Mucosa of descending colon (tissue), 3 donors: ENCODE results near the gene GNB1. TPM values are rescaled to one million over a fixed set of nuclear protein-coding genes. Genes with fewer than 3 reads are reported as not detected.
"Not testable (repeated sequence)": the region's sequence is repeated elsewhere in the genome, so short reads cannot be mapped to it uniquely, and the experiment has no call there.

Source experiments
- ATAC-seq: fragments of 200-7000 bp; cut with Tn5 transposase; one replicate; pipeline ENCODE4 v1.9.1; 2020; ENCODE audit warnings: mild to moderate bottlenecking, moderate library complexity
- DNase-seq, 3 donors: peaks; one replicate each; pipeline ENCODE4 v3.0.0-alpha.2; 2020
- H3K36me3 ChIP-seq: fragments of 200-600 bp; one replicate; pipeline ENCODE4 v1.8.0; 2021; ENCODE audit warnings: low read depth, mild to moderate bottlenecking
- H3K4me1 ChIP-seq: fragments of 200-600 bp; one replicate; pipeline ENCODE4 v1.8.0; 2021; ENCODE audit warnings: low read depth, mild to moderate bottlenecking
- H3K4me3 ChIP-seq: fragments of 200-600 bp; one replicate; pipeline ENCODE4 v1.8.0; 2021; ENCODE audit warnings: mild to moderate bottlenecking
- H3K9me3 ChIP-seq: fragments of 200-600 bp; one replicate; pipeline ENCODE4 v1.8.0; 2021; ENCODE audit warnings: mild to moderate bottlenecking
- intact Hi-C, 2 donors: fragments of 100-400 bp; cut with DNase I in 1 of 2; cut with micrococcal nuclease in 1 of 2; formaldehyde crosslinking; loops; one replicate each; pipeline versions ENCODE4 v1.11.0 to v1.11.1; 2022; cut with DNase I, micrococcal nuclease
- total RNA-seq, 3 donors: library from RNA; stranded (reverse); fragmentation: NEBNext Ultra II Directional in 2 of 3; extraction: Animal tissue kit (Norgen Biotek cat#: 25700) in 2 of 3; gene quantifications; one replicate each; pipeline versions ENCODE4 v1.2.1 to v1.2.4, GENCODE V29; 2021 to 2023
- TF ChIP-seq, protein P1 (sequence below): fragments of 200-600 bp; IDR thresholded peaks from one replicate; pipeline ENCODE4 v1.8.0; 2022; ENCODE audit warnings: antibody characterized with exemption, mild to moderate bottlenecking
- donor health status: DM: no; HTN: no; CAD: no; lungs with moderate emphysema.
- donor health status: DM: no; HTN: no; CAD: no.
- donor health status: DM: no; HTN: yes; CAD: no.

The GNB1 gene
- total RNA-seq, 3 donors from 2014 or later = 314 to 329 (median 318) TPM

- peak in 1 of 3 donors; percentile 47 for DNase-seq
- Histone ChIP-seq H3K36me3 (peaks cover 7% of the 10 kb centered on the region), H3K9me3 (no peaks in the 10 kb centered on the region), H3K4me1 (peaks cover 4% of the 10 kb centered on the region), H3K4me3 (no peak overlapping the region)
- TF ChIP-seq, protein P1, sequence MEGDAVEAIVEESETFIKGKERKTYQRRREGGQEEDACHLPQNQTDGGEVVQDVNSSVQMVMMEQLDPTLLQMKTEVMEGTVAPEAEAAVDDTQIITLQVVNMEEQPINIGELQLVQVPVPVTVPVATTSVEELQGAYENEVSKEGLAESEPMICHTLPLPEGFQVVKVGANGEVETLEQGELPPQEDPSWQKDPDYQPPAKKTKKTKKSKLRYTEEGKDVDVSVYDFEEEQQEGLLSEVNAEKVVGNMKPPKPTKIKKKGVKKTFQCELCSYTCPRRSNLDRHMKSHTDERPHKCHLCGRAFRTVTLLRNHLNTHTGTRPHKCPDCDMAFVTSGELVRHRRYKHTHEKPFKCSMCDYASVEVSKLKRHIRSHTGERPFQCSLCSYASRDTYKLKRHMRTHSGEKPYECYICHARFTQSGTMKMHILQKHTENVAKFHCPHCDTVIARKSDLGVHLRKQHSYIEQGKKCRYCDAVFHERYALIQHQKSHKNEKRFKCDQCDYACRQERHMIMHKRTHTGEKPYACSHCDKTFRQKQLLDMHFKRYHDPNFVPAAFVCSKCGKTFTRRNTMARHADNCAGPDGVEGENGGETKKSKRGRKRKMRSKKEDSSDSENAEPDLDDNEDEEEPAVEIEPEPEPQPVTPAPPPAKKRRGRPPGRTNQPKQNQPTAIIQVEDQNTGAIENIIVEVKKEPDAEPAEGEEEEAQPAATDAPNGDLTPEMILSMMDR = no peak
- intact Hi-C loops = no loop called here
- ATAC-seq = peak; percentile 17
Observed at GRCh38 chr1:1752636-1753606, 138.0 kb downstream of the GNB1 start.

DNA sequence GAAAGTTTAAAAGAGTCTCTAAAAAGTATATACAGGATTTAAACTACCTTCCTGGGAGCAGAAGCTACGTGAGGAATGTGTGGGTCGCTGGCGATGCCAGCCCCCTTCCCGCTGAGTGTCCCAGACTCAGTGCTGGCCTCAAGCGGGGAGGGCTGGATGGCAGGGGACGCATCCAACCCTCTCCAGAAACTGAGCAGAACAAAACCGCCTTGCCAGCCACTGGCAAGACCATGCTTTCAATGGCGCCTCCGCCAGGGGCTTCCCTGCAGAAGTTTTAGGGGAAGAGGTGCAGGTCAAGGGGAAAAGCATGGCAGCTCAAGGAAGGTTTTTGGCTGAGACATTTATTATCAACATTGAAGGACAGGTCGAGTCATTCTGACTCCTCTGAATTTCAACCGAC, 138.7 kb downstream of the GNB1 start:
- TF ChIP-seq, protein P1 = no peak
- intact Hi-C loops = no loop called here
- Histone ChIP-seq H3K36me3 (peaks cover 7% of the 10 kb centered on the region), H3K4me1 (no peaks in the 10 kb centered on the region), H3K9me3 (no peaks in the 10 kb centered on the region), H3K4me3 (no peak overlapping the region)
- DNase-seq = peak in 1 of 3 donors; percentile 32
- ATAC-seq = no peak

DNA sequence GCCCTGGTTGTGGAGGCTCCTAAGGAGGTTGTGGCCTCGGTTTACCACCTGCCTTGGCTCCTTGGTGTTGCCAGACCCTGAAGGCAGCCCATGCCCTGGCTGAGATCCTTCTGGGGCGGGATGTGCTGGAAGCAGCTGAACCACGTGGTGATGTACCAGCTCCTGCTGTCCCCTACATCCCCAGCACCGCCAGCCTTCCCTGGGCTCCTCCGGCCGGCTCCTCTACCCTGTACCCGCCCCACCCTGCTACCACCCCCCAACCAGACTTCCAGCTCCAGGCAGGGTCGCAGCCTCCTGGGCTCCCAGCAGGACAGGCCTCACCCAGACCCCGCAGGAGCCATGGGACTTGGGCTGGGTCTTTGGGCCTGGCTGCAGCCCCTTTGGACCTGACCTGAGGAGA, 140.9 kb downstream of the GNB1 start:
- H3K4me3 ChIP-seq, intact Hi-C loops, ATAC-seq: not testable (repeated sequence)

GRCh38 chr1:1748686-1749321, 142.1 kb downstream of the GNB1 start:
- Histone ChIP-seq H3K9me3 (no peaks in the 10 kb centered on the region), H3K36me3 (peaks cover 1% of the 10 kb centered on the region), H3K4me1 (no peaks in the 10 kb centered on the region), H3K4me3 (no peak overlapping the region)
- ATAC-seq (no peak), DNase-seq (peak in 1 of 3 donors; percentile 53)
- TF ChIP-seq, protein P1 = no peak
- intact Hi-C loops = no loop called here

More for the DNA sequence above, 140.9 kb downstream of the GNB1 start:
- not testable (repeated sequence) for H3K9me3 ChIP-seq, H3K36me3 ChIP-seq, H3K4me1 ChIP-seq
- peak in 1 of 3 donors; percentile 50 for DNase-seq

DNA sequence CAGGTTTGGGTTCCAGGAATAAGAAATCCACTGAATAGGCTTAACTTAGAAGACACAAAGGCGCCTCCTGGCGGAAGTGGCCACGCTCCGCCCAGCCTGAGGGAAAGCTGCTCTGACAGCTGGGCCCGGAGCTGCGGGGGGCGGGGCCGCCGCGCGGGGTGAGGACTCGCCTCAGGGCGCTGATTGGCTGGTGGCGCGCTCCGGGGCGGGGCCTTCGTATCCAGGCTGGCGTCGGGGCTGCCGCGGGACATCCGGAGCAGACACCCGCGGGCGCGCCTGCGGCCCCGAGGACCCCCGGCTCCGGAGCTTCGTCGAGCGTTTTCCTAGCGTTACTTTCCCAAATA, 144.3 kb downstream of the GNB1 start:
- ATAC-seq = peak; percentile 87
- DNase-seq, H3K36me3 ChIP-seq, H3K4me1 ChIP-seq, H3K4me3 ChIP-seq, intact Hi-C loops, H3K9me3 ChIP-seq: not testable (repeated sequence)

- H3K9me3 ChIP-seq, H3K36me3 ChIP-seq, H3K4me1 ChIP-seq, H3K4me3 ChIP-seq, intact Hi-C loops: not testable (repeated sequence)
- peak; percentile 77 to 95 (median 82) for DNase-seq
- ATAC-seq = peak; percentile 94
Observed at GRCh38 chr1:1745651-1746565, 145.0 kb downstream of the GNB1 start.

- peak in 2 of 3 donors; percentile 23 to 27 for DNase-seq
- H3K4me1 ChIP-seq, H3K36me3 ChIP-seq, ATAC-seq, H3K4me3 ChIP-seq, intact Hi-C loops, H3K9me3 ChIP-seq: not testable (repeated sequence)
Observed at GRCh38 chr1:1742529-1742928, 148.4 kb downstream of the GNB1 start.

- H3K9me3 ChIP-seq, ATAC-seq, H3K4me1 ChIP-seq, H3K4me3 ChIP-seq, intact Hi-C loops, H3K36me3 ChIP-seq: not testable (repeated sequence)
- peak in 1 of 3 donors; percentile 48 for DNase-seq
Observed at GRCh38 chr1:1741013-1741412, 149.9 kb downstream of the GNB1 start.

DNA sequence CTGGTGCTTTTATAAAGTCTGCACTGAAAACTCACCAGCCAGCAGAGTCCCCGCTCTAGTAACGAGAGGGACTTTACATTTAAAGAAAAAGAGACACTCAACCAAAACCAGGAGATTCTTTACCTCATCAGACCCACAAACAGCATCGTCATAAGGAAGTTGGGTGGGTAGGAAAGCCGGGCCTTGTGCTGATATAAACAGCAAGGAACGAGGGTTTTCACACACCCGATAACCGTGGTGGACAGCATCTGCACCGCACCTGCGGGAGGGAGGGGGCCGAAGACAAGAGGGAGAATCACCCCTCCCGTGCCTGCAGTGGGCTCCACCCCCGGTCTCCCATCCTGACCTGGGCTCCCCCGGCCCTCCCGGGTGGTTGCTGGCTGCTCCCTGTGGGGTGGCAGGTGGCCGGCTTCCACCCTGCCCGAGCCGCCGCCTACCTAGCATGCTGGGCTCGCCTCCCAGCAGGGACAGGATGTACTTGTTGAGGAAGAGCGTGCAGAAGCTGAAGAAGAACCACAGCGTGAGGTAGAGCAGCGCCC, 152.0 kb downstream of the GNB1 start:
- H3K4me3 ChIP-seq, H3K9me3 ChIP-seq, H3K4me1 ChIP-seq, intact Hi-C loops, H3K36me3 ChIP-seq: not testable (repeated sequence)
- peak; percentile 46 for ATAC-seq
- DNase-seq = peak in 1 of 3 donors; percentile 12
